Measurements from ENCODE around the gene RAB1B.
"Not testable (repeated sequence)": the region's sequence is repeated elsewhere in the genome, so short reads cannot be mapped to it uniquely, and the experiment has no call there.

The RAB1B gene

GRCh38 chr11:66317723-66318599 lies 49.5 kb downstream of the RAB1B start:
- FAIRE-seq (no peak), DNase-seq (ENCODE audit: low spot score) (no peak)

- DNase-seq (ENCODE audit: low spot score) (no peak), FAIRE-seq (no peak)
Observed at GRCh38 chr11:66318600-66318970, 50.1 kb downstream of the RAB1B start.

- not testable (repeated sequence) for FAIRE-seq; DNase-seq (ENCODE audit: low spot score)
Observed at GRCh38 chr11:66320289-66320688, 51.9 kb downstream of the RAB1B start.

GRCh38 chr11:66320748-66321147 lies 52.3 kb downstream of the RAB1B start:
- not testable (repeated sequence) for DNase-seq (ENCODE audit: low spot score); FAIRE-seq

GRCh38 chr11:66321606-66322005 lies 53.2 kb downstream of the RAB1B start:
- DNase-seq (ENCODE audit: low spot score) (no peak), FAIRE-seq (no peak)

- FAIRE-seq: no peak
- no peak for DNase-seq (ENCODE audit: low spot score)
Observed at GRCh38 chr11:66322732-66323427, 54.4 kb downstream of the RAB1B start.

- FAIRE-seq: no peak
- DNase-seq (ENCODE audit: low spot score): no peak
Observed at GRCh38 chr11:66323684-66324083, 55.2 kb downstream of the RAB1B start.

GRCh38 chr11:66324664-66325063 lies 56.2 kb downstream of the RAB1B start:
- DNase-seq (ENCODE audit: low spot score) (no peak), FAIRE-seq (no peak)

- FAIRE-seq (no peak), DNase-seq (ENCODE audit: low spot score) (no peak)
Observed at GRCh38 chr11:66325263-66325671, 56.8 kb downstream of the RAB1B start.

- FAIRE-seq: no peak
- peak; percentile 14 for DNase-seq (ENCODE audit: low spot score)
Observed at GRCh38 chr11:66326261-66327111, 58.0 kb downstream of the RAB1B start.

All from RCC 7860 (cell line).